ENCODE results near the gene CIC.
A peak's percentile ranks its signal among the peaks of the same experiment; 100 is the strongest.

CIC gene

GRCh38 chr19:42285541-42285941 lies 16.5 kb downstream of the CIC start:
- H3K4me3 ChIP-seq (ENCODE audit: low read depth, low read length) = peak overlapping the region; percentile 67
- peak; percentile 15; the same call in 1 of the 2 replicates for TF ChIP-seq CTCF (IDR thresholded peaks at IDR 0.05; ENCODE audit: borderline replicate concordance, insufficient read depth, low read depth, low read length)

- TF ChIP-seq CTCF (IDR thresholded peaks at IDR 0.05; ENCODE audit: borderline replicate concordance, insufficient read depth, low read depth, low read length) = no peak
- H3K4me3 ChIP-seq (ENCODE audit: low read depth, low read length) = peak overlapping the region; percentile 67
These were observed 16.9 kb downstream of the CIC start for GRCh38 chr19:42285988-42286348.

GRCh38 chr19:42286349-42287016 lies 17.4 kb downstream of the CIC start:
- peak overlapping the region; percentile 67 for H3K4me3 ChIP-seq (ENCODE audit: low read depth, low read length)
- no peak for TF ChIP-seq CTCF (IDR thresholded peaks at IDR 0.05; ENCODE audit: borderline replicate concordance, insufficient read depth, low read depth, low read length)

- H3K4me3 ChIP-seq (ENCODE audit: low read depth, low read length) = no peak overlapping the region
- TF ChIP-seq CTCF (IDR thresholded peaks at IDR 0.05; ENCODE audit: borderline replicate concordance, insufficient read depth, low read depth, low read length) = no peak
These were observed 18.2 kb downstream of the CIC start for GRCh38 chr19:42287017-42287826.

- H3K4me3 ChIP-seq (ENCODE audit: low read depth, low read length) = no peak overlapping the region
- no peak for TF ChIP-seq CTCF (IDR thresholded peaks at IDR 0.05; ENCODE audit: borderline replicate concordance, insufficient read depth, low read depth, low read length)
These were observed 18.7 kb downstream of the CIC start for GRCh38 chr19:42287827-42288107.

- no peak overlapping the region for H3K4me3 ChIP-seq (ENCODE audit: low read depth, low read length)
- TF ChIP-seq CTCF (IDR thresholded peaks at IDR 0.05; ENCODE audit: borderline replicate concordance, insufficient read depth, low read depth, low read length) = no peak
These were observed 19.3 kb downstream of the CIC start for GRCh38 chr19:42288387-42288786.

Measured in GM12875 (cell line).